HepG2 (cell line): ENCODE data around the gene AQP10. TPM values are rescaled to one million over a fixed set of nuclear protein-coding genes. Genes with fewer than 3 reads are reported as not detected.

ENCODE experiments used
- ATAC-seq: fragments of 200-7000 bp; cut with Tn5 transposase; 3 replicates; pipeline ENCODE4 v1.9.1; 2020; ENCODE audit warnings: mild to moderate bottlenecking, moderate library complexity
- BruUV-seq: library from RNA; stranded (reverse); fragments of 400-500 nt; replicated peaks from 2 replicates; lab custom pipeline; 2021; lab: Mats Ljungman, UMichigan
- CTCF ChIA-PET: fragments of 300-600 bp; formaldehyde crosslinking; extraction: SDS; loops from one replicate; lab custom pipeline; 2021; ENCODE audit warnings: low total read pairs, inconsistent platforms, low intra/inter-chr PET ratio; lab: Yijun Ruan, JAX
- POLR2A ChIA-PET: fragments of 350-600 bp; sonication (Branson Sonifier 250); formaldehyde crosslinking; loops from one replicate; lab custom pipeline; 2020; ENCODE audit warnings: antibody characterized with exemption, inconsistent platforms; lab: Yijun Ruan, JAX
- DNase-seq: peaks from one replicate; pipeline ENCODE4 v3.0.0-alpha.2; 2015; ENCODE audit warnings: low spot score
- FAIRE-seq: peaks from 3 replicates; lab custom pipeline; 2011; peaks lifted over from hg19 to GRCh38; lab: Jason Lieb, UNC
- H2AFZ ChIP-seq: one replicate; pipeline ENCODE4 v1.6.1; 2011; ENCODE audit warnings: low read length, inconsistent platforms
- H3K27ac ChIP-seq: fragments of 300-600 bp; 3 replicates; pipeline ENCODE4 v1.8.0; 2011; ENCODE audit warnings: mixed run types, mild to moderate bottlenecking, mixed read lengths, low read length, inconsistent platforms; ENCODE audit not compliant: insufficient read depth; ENCODE audit errors: extremely low read length
- H3K27me3 ChIP-seq, 2 experiments: fragments of 200-600 bp in 1 of 2; 2 replicates in 1 of 2; 3 replicates in 1 of 2; pipeline versions ENCODE4 v1.6.0 to v1.8.0; 2011; ENCODE audit warnings: low read length in 2 of 2, mild to moderate bottlenecking in 2 of 2, moderate library complexity in 2 of 2, inconsistent platforms in 1 of 2; ENCODE audit not compliant: insufficient read depth in 2 of 2, control insufficient read depth in 1 of 2
- H3K36me3 ChIP-seq, 2 experiments: fragments of 200-600 bp in 1 of 2; replicated peaks in 1 of 2; 2 replicates in 1 of 2; 3 replicates in 1 of 2; pipeline versions ENCODE4 v1.5.1 to v1.8.0; 2011; ENCODE audit warnings: low read length in 2 of 2, inconsistent platforms in 1 of 2; ENCODE audit not compliant: insufficient read depth in 2 of 2, control insufficient read depth in 1 of 2
- H3K4me1 ChIP-seq: 2 replicates; pipeline ENCODE4 v1.5.1; 2012; ENCODE audit warnings: low read length, inconsistent platforms; ENCODE audit not compliant: insufficient read depth
- H3K4me2 ChIP-seq: 2 replicates; pipeline ENCODE4 v1.6.0; 2011; ENCODE audit warnings: low read depth, low read length, inconsistent platforms
- H3K4me3 ChIP-seq, 3 experiments: fragments of 200-600 bp in 1 of 3; sonication (generic), shearing (Covaris generic) in 1 of 3; replicated peaks in 1 of 3; 2 replicates each; pipeline ENCODE4 v1.5.1; 2011 to 2016; ENCODE audit warnings: low read length in 3 of 3, inconsistent platforms in 2 of 3, low read depth in 2 of 3, mild to moderate bottlenecking in 2 of 3, control low read depth in 1 of 3, mixed read lengths in 1 of 3; ENCODE audit not compliant: insufficient read depth in 1 of 3
- H3K79me2 ChIP-seq: one replicate; pipeline ENCODE4 v1.6.1; 2011; ENCODE audit warnings: low read length, inconsistent platforms; ENCODE audit not compliant: insufficient read depth
- H3K9ac ChIP-seq: 2 replicates; pipeline ENCODE4 v1.6.0; 2011; ENCODE audit warnings: mild to moderate bottlenecking, low read depth, low read length, inconsistent platforms; ENCODE audit not compliant: insufficient read depth
- H3K9me3 ChIP-seq: 2 replicates; pipeline ENCODE4 v1.5.1; 2012; ENCODE audit warnings: mild to moderate bottlenecking, low read length
- H4K20me1 ChIP-seq: 2 replicates; pipeline ENCODE4 v1.6.0; 2011; ENCODE audit warnings: inconsistent platforms, mild to moderate bottlenecking, low read length, moderate library complexity; ENCODE audit not compliant: insufficient read depth
- CEBPG ChIP-seq: IDR thresholded peaks from 2 replicates; pipeline ENCODE4 v1.6.1; 2016
- CREB3 ChIP-seq: sonication (generic); formaldehyde crosslinking; IDR thresholded peaks from 2 replicates; pipeline ENCODE4 v1.5.0; 2020; ENCODE audit warnings: missing genetic modification reagents
- EHMT2 ChIP-seq: fragments of 200-600 bp; sonication (generic); IDR thresholded peaks from 2 replicates; pipeline ENCODE4 v1.7.0; 2017; ENCODE audit warnings: antibody characterized with exemption, low read depth, low read length, borderline replicate concordance
- KLF9 ChIP-seq: IDR thresholded peaks from 2 replicates; pipeline ENCODE4 v1.6.1; 2016; ENCODE audit warnings: low read depth
- NCOA1 ChIP-seq: sonication (generic); formaldehyde crosslinking; IDR thresholded peaks from 2 replicates; pipeline ENCODE4 v1.9.0; 2021; ENCODE audit warnings: missing genetic modification reagents
- ZNF232 ChIP-seq: sonication (generic); formaldehyde crosslinking; IDR thresholded peaks from 2 replicates; pipeline ENCODE4 v1.4.0; 2020; ENCODE audit warnings: missing genetic modification reagents, borderline replicate concordance
- ZNF574 ChIP-seq: sonication (generic); formaldehyde crosslinking; IDR thresholded peaks from 2 replicates; pipeline ENCODE4 v1.4.0; 2020; ENCODE audit warnings: missing genetic modification reagents
- ZNF639 ChIP-seq: conservative IDR thresholded peaks from 2 replicates; pipeline ENCODE4 v1.6.1; 2018; ENCODE audit warnings: missing genetic modification reagents
- ZNF724P ChIP-seq: sonication (generic); formaldehyde crosslinking; IDR thresholded peaks from 2 replicates; pipeline ENCODE4 v1.8.0; 2022; ENCODE audit warnings: missing genetic modification reagents, borderline replicate concordance
- ZNF780A ChIP-seq: sonication (generic); formaldehyde crosslinking; IDR thresholded peaks from 2 replicates; pipeline ENCODE4 v1.8.0; 2022; ENCODE audit warnings: mild to moderate bottlenecking, missing genetic modification reagents, moderate library complexity
- WGBS: methylation state at CpG from one replicate; pipeline ENCODE4 v1.1.6; 2017; ENCODE audit warnings: low lambda C conversion rate; 5-methylcytosine and 5-hydroxymethylcytosine counted together
- in situ Hi-C: cut with HindIII; loops from 2 replicates; pipeline ENCODE4 v1.10.0; 2017; ENCODE audit warnings: low pct_unique_long_range_greater_than_20kb; ENCODE audit not compliant: extremely low pct_ligation_motif_present
- intact Hi-C: fragments of 100-400 bp; cut with micrococcal nuclease; formaldehyde crosslinking; loops from one replicate; pipeline ENCODE4 v1.10.0; 2022; ENCODE audit not compliant: unreplicated experiment
- polyA plus RNA-seq, 8 experiments: library from polyadenylated mRNA; depleted of rRNA in 3 of 8; stranded (reverse) in 7 of 8; unstranded in 1 of 8; fragments of >200 nt; fragmentation: Illumina TruSeq in 4 of 8; extraction: Trizol in 4 of 8; gene quantifications; 2 replicates each; pipeline versions ENCODE4 v1.2.1 to v1.2.3, GENCODE V29; 2011 to 2016; ENCODE audit warnings: low read depth in 4 of 8, missing spikeins in 1 of 8, mixed read lengths in 1 of 8; ENCODE audit not compliant: insufficient read depth in 1 of 8
- total RNA-seq, 5 experiments: library from RNA; depleted of rRNA; stranded (reverse); fragments of >200 nt; fragmentation: Illumina TruSeq; extraction: Trizol; gene quantifications; 2 replicates each; pipeline ENCODE4 v1.2.3, GENCODE V29; 2016; ENCODE audit warnings: low read depth in 1 of 5
- TF ChIP-seq, protein P1 (sequence below): sonication (generic); formaldehyde crosslinking; IDR thresholded peaks from 2 replicates; pipeline ENCODE4 v1.4.0; 2020; ENCODE audit warnings: missing genetic modification reagents, borderline replicate concordance
- TF ChIP-seq, protein P2 (sequence below): sonication (generic); formaldehyde crosslinking; IDR thresholded peaks from 2 replicates; pipeline ENCODE4 v1.5.1; 2020; ENCODE audit warnings: mild to moderate bottlenecking, missing genetic modification reagents, moderate library complexity

AQP10 gene
- total and polyA plus RNA-seq, 2 of the 13 experiments (the other 11 are each of a cell fraction or from before 2014, with no cell fraction given), result 0.30 TPM; not detected in 1

DNA sequence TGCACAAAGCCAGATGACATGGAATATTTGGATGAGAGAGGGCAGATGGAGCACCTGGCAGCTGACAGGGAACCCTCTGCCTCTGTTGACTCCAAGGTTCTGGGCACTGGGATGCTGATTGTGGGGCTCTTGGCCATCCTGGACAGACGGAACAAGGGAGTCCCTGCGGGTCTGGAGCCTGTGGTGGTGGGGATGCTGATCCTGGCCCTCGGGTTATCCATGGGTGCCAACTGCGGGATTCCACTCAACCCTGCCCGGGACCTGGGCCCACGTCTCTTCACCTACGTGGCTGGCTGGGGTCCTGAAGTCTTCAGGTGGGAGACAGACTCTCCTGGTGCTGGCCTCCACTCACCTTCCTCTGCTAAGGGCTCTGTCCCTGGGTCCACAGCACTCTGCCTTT is 2.6 kb downstream of the AQP10 start:
- in situ Hi-C loops, result no loop called here
- ATAC-seq, result no peak
- Histone ChIP-seq H3K4me3 (no peak overlapping the region), H3K36me3 (no peaks in the 10 kb centered on the region), H3K27me3 (peaks cover 7 to 9% of the 10 kb centered on the region in 2 experiments; a peak in 3 of 5 replicates), H2AFZ (no peak overlapping the region), H3K4me1 (peaks cover 29% of the 10 kb centered on the region), H3K9me3 (no peaks in the 10 kb centered on the region), H3K4me2 (no peak overlapping the region), H3K79me2 (peaks cover 9% of the 10 kb centered on the region), H3K9ac (no peak overlapping the region), H4K20me1 (no peaks in the 10 kb centered on the region), H3K27ac (no peak overlapping the region)
- intact Hi-C loops, result no loop called here
- no TSS peak for BruUV-seq
- 42% methylated on average over 2 of the region's 7 CpGs for WGBS
- no peak for DNase-seq
- ChIA-PET POLR2A (no interaction called here), CTCF (interaction anchor here (1.8 to 4.4 kb wide), 2 partner anchors 13 to 22 kb away, joined by 8 to 100 read pairs; no protein-coding TSS in a partner anchor)
- no peak for FAIRE-seq
- TF ChIP-seq CREB3 (CRISPR knock-in tag), result no peak
- TF ChIP-seq ZNF574 (CRISPR knock-in tag), result no peak
- TF ChIP-seq ZNF639 (CRISPR knock-in tag), result no peak
- TF ChIP-seq, protein P1, sequence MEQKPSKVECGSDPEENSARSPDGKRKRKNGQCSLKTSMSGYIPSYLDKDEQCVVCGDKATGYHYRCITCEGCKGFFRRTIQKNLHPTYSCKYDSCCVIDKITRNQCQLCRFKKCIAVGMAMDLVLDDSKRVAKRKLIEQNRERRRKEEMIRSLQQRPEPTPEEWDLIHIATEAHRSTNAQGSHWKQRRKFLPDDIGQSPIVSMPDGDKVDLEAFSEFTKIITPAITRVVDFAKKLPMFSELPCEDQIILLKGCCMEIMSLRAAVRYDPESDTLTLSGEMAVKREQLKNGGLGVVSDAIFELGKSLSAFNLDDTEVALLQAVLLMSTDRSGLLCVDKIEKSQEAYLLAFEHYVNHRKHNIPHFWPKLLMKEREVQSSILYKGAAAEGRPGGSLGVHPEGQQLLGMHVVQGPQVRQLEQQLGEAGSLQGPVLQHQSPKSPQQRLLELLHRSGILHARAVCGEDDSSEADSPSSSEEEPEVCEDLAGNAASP (CRISPR knock-in tag), result no peak
- TF ChIP-seq, protein P2, sequence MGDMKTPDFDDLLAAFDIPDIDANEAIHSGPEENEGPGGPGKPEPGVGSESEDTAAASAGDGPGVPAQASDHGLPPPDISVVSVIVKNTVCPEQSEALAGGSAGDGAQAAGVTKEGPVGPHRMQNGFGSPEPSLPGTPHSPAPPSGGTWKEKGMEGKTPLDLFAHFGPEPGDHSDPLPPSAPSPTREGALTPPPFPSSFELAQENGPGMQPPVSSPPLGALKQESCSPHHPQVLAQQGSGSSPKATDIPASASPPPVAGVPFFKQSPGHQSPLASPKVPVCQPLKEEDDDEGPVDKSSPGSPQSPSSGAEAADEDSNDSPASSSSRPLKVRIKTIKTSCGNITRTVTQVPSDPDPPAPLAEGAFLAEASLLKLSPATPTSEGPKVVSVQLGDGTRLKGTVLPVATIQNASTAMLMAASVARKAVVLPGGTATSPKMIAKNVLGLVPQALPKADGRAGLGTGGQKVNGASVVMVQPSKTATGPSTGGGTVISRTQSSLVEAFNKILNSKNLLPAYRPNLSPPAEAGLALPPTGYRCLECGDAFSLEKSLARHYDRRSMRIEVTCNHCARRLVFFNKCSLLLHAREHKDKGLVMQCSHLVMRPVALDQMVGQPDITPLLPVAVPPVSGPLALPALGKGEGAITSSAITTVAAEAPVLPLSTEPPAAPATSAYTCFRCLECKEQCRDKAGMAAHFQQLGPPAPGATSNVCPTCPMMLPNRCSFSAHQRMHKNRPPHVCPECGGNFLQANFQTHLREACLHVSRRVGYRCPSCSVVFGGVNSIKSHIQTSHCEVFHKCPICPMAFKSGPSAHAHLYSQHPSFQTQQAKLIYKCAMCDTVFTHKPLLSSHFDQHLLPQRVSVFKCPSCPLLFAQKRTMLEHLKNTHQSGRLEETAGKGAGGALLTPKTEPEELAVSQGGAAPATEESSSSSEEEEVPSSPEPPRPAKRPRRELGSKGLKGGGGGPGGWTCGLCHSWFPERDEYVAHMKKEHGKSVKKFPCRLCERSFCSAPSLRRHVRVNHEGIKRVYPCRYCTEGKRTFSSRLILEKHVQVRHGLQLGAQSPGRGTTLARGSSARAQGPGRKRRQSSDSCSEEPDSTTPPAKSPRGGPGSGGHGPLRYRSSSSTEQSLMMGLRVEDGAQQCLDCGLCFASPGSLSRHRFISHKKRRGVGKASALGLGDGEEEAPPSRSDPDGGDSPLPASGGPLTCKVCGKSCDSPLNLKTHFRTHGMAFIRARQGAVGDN, result no peak
- TF ChIP-seq KLF9 (CRISPR knock-in tag), result no peak
- TF ChIP-seq ZNF780A (CRISPR knock-in tag), result no peak
- TF ChIP-seq ZNF232 (CRISPR knock-in tag), result no peak
- no peak for TF ChIP-seq NCOA1 (CRISPR knock-in tag)
- no peak for TF ChIP-seq CEBPG (CRISPR knock-in tag)
- TF ChIP-seq EHMT2, result no peak
- TF ChIP-seq ZNF724P (CRISPR knock-in tag), result no peak
